HG02981 (cell line): ENCODE results near the gene KIR3DL3.
"Not testable (repeated sequence)": the region's sequence is repeated elsewhere in the genome, so short reads cannot be mapped to it uniquely, and the experiment has no call there.

ENCODE experiments used
- ATAC-seq: cut with Tn5 transposase; IDR thresholded peaks from one replicate; pipeline ENCODE4 v1.9.1; 2021; ENCODE audit warnings: mild to moderate bottlenecking, moderate library complexity; ENCODE audit not compliant: unreplicated experiment

Gene KIR3DL3

DNA sequence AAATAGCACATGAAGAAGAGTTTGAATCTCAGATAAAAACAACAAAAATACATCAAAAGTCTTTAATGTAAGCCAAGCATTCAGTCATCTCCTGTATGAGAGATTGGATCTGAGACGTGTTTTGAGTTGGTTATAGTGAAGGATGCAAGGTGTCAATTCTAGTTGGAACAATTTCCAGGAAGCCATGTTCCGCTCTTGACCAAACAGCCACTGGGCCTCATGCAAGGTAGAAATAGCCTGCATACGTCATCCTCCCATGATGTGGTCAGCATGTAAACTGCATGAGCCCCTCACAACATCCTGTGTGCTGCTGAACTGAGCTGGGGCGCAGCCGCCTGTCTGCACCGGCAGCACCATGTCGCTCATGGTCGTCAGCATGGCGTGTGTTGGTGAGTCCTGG lies at the start of gene KIR3DL3:
Gene KIR3DL3, plus strand, starts transcription at position 301 of the 400 bp plus-strand sequence. Its CDS starts 55 bp downstream, at position 356.
- no peak for ATAC-seq

DNA sequence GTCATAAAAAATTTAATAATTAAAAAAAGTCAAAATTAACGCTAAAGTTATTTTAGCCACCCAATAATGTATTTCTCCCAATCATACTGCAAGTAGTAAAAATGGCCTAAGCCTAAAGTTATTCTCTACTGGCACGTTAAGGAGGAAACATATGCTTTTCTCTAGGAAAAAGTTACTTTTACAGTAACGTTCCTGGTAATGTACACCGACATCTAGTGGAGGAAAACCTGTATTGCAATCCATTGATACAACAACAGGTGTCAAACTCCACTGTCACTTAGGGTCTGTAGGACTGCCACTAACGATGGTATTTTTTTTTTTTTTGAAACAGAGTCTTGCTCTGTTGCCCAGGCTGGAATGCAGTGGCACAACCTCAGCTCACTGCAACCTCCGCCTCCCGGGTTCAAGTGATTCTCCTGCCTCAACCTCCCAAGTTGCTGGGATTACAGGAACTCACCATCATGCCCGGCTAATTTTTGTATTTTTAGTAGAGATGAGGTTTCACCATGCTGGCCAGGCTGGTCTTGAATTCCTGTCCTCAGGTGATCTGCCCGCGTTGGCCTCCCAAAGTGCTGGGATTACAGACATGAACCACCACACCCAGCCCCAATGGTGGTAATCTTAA lies 47.9 kb upstream of the KIR3DL3 start:
- not testable (repeated sequence) for ATAC-seq

GRCh38 chr19:54677217-54677616 lies 47.0 kb upstream of the KIR3DL3 start:
- no peak for ATAC-seq

GRCh38 chr19:54681596-54681995 lies 42.6 kb upstream of the KIR3DL3 start:
- ATAC-seq, result not testable (repeated sequence)

DNA sequence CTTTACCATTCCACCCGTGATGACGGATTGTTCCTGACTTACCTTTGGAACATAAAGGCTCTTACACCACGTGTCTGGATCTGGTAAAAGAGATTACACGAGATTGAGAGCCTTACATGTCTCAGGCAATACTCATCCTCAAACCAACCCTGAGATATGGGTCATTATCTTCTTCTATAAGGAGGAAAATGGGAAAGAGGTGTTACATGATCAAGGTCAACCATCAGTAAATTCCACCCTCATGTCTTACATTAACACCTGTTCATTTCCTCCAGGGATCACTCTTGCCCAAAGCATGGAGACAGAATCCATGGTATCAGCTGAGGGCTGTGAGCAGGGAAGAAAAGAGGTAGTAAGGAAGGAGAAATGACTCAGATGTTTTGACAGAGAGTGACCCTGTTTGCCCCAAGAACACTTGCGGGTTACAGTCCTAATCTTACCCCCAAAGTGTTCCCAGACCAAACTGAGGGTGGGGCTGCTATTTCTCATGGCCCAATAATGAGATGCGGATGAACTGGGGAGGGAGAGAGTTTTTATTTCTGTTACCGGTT lies 41.9 kb upstream of the KIR3DL3 start:
- no peak for ATAC-seq

DNA sequence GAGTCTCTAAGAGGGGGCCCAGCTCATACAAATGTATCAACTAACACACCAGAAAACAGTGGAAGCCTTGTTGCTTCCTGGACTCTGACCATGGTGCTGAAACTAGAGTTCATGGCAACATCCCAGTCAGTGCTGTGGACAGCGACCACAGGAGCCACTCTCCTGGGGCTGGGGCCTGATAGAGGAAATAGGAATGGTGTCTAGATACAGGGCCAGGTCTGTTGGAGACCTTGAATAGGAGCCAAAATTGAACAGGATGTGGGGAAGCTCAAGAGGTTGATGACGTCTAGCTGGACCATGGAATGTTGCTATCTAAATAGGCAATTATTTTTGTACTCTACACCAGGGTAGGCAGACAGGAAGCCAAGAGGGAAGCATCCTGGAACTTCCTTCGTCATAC lies 39.7 kb upstream of the KIR3DL3 start:
- no peak for ATAC-seq

DNA sequence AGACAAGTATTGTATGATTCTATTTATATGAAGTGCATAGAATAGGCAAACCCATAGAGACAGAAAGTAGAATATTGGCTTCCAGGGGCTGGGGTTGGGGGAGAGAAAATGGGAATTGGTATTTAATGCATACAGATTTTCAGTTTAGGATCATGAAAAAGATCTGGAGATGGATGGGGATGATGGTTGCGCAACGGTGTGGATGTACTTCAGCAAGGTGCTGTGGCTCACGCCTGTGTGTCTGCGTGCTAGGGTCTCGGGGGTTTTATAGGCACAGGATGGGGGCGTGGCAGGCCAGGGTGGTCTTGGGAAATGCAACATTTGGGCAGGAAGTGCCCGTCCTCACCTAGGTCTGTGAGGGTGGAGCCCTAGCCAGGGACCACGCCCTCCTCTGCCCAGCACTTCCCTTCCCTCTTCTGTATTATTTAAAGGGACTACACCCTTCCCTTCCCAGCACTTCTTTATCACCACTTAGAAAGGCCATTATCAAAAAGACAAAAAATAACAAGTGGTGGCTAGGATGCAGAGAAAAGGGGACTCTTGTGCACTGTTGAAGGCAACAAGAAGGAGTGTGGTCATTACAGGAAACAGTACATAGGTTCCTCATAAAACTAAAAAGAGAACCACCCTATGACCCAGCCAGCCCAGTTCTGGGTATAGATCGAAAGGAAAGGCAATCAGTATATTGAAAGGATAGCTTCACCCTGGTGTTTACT lies 32.5 kb upstream of the KIR3DL3 start:
- ATAC-seq, result no peak

DNA sequence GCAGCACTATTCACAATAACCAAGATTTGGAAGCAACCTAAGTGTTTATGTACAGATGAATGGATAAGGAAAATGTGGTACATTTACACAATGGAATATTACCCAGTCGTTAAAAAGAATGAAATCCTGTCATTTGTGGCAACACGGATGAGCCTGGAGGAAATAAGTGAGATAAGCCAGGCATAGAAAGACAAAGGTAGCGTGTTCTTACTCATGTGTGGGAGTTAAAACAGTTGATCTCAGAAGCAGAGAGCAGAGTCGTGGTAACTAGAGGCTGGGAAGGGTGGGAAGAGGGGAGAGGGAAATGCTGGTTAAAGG lies 32.0 kb upstream of the KIR3DL3 start:
- ATAC-seq, result no peak

GRCh38 chr19:54694648-54695047 lies 29.6 kb upstream of the KIR3DL3 start:
- no peak for ATAC-seq

DNA sequence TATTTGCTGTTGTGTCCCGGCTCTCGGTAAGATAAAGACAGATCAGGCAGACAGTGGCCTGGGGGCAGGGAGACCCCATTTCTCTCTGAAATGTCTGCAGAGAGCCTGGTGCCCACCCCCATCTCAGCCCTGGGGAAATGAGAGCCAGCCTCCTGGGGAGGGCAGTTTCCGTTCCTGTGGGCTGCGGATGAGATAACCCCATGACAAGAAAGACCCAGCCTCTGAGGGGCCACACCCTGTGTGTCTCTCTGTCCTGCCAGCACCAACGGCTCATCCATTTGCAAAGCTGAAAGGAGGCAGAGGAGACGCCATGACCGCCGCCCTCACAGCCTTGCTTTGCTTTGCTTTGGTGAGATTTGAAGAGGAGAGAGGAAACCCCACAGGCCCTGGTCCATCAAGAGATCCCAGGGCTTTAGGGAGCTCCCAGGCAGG lies 28.1 kb upstream of the KIR3DL3 start:
- ATAC-seq, result no peak

DNA sequence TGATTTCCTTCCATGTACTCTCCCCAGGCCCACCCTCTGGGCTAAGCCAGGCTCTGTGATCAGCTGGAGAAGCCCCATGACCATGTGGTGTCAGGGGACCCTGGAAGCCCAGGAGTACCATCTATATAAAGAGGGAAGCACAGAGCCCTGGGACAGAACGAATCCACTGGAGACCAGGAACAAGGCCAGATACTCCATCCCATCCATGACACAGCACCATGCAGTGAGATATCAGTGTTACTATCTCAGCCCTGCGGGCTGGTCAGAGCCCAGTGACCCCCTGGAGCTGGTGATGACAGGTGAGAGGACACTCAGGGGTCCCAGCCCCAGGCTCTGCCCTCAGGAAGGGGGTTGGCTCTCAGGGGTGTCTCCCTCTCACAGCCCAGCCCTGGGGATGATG lies 27.5 kb upstream of the KIR3DL3 start:
- no peak for ATAC-seq

GRCh38 chr19:54697716-54698115 lies 26.5 kb upstream of the KIR3DL3 start:
- not testable (repeated sequence) for ATAC-seq

GRCh38 chr19:54704928-54705327 lies 19.3 kb upstream of the KIR3DL3 start:
- no peak for ATAC-seq

DNA sequence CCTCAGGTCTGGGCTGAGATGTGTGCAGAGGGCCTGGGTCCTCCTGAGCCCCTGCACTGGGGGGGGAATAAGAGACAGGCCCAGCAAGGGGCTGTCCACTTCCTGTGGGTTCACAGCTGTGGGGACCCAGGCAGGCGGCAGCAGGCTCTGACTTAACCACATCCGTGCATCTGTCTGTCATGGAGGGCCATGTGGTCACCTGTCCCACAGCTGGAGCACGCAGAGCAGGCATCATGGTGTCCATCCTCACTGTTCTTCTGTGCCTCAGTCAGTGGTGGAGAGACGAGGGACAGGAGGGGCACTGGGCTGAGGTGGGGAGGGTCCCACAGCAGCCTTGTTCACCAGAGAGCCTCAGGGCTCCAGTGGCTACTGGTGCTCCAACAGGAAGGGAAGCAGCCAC lies 16.3 kb upstream of the KIR3DL3 start:
- ATAC-seq, result no peak

DNA sequence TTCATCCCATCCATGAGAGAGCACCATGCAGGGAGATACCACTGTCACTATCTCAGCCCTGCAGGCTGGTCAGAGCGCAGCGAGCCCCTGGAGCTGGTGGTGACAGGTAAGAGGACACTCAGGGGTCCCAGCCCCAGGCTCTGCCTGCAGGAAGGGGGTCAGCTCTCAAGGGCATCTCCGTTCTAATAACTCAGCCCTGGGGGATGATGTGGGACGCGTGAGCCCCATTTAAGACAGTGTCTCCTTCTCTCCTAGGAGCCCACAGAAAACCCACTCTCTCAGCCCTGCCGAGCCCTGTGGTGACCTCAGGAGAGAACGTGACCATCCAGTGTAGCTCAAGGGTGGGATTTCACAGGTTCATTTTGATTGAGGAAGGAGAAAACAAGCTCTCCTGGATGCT lies 15.5 kb upstream of the KIR3DL3 start:
- no peak for ATAC-seq

- ATAC-seq, result no peak
Measured at GRCh38 chr19:54709212-54709948, 14.9 kb upstream of the KIR3DL3 start.

DNA sequence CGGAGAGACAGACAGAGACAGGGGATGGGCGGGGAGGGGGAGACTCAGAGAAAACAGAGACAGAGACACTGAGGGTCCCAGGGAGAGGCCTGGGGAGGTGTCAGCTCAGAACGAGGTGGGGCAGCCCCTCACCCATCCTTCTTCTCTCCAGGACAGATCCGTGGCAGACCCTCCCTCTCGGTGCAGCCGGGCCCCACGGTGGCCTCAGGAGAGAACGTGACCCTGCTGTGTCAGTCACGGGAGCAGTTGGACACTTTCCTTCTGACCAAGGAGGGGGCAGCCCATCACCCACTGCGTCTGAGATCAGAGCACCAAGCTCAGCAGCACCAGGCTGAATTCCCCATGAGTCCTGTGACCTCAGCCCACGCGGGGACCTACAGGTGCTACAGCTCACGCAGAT lies 14.3 kb upstream of the KIR3DL3 start:
- not testable (repeated sequence) for ATAC-seq

DNA sequence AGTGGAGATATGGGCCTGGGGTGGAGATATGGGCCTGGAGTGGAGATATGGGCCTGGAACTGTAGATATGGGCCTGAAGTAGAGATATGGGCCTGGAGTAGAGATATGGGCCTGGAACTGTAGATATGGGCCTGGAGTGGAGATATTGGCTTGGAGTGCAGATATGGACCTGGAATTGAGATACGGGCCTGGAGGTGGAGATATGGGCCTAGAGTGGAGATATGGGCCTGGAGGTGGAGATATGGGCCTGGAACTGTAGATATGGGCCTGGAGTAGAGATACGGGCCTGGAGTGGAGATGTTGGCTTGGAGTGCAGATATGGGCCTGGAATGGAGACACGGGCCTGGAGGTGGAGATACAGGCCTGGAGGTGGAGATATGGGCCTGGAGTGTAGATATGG lies 402 bp downstream of the KIR3DL3 start:
- ATAC-seq, result no peak

GRCh38 chr19:54725321-54725720 lies 1.1 kb downstream of the KIR3DL3 start:
- no peak for ATAC-seq

GRCh38 chr19:54727562-54727961 lies 3.3 kb downstream of the KIR3DL3 start:
- ATAC-seq, result no peak

DNA sequence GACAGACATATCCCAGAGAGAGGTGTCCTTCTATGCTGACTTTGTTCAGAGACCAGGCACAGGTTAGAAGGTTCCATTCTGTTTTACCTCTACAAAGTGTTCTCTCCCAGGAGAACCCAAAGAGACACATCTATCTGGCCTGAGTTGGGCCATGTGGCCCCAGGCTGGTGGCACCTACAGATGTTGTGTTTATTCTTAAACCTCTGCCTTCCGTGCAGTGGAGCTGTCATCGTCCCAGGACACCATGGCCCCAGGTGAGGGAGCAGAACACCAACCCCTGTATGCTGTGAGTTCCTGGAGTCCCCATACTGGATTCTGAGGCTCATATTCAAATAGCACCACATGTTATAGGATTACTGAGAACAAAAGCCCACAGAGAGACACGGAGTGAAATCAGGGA lies 3.9 kb downstream of the KIR3DL3 start:
- ATAC-seq, result no peak
